NCI-H1105 (cell line): Measurements from ENCODE around the gene NUP35.

Source experiments
- DNase-seq: peaks from one replicate; lab custom pipeline; 2025; lab: John Stamatoyannopoulos, UW

The NUP35 gene

GRCh38 chr2:183124222-183124956, at the start of gene NUP35:
Gene NUP35, plus strand, starts transcription at chr2:183124443. Its CDS starts 15 bp downstream, at chr2:183124458.
- DNase-seq, result peak; percentile 90

GRCh38 chr2:183078163-183078463, 46.1 kb upstream of the NUP35 start:
- DNase-seq, result no peak

GRCh38 chr2:183078464-183079138, 45.6 kb upstream of the NUP35 start, which contains the start of gene DUSP19:
Gene DUSP19, plus strand, starts transcription at chr2:183078747. Its CDS starts 187 bp downstream, at chr2:183078934.
- peak; percentile 90 for DNase-seq

GRCh38 chr2:183079139-183079775, 45.0 kb upstream of the NUP35 start:
- no peak for DNase-seq

GRCh38 chr2:183081911-183082310, 42.3 kb upstream of the NUP35 start:
- DNase-seq, result no peak

- no peak for DNase-seq
Observed at GRCh38 chr2:183088061-183088460, 36.2 kb upstream of the NUP35 start.

- DNase-seq, result no peak
Observed at GRCh38 chr2:183089192-183089851, 34.9 kb upstream of the NUP35 start.

- DNase-seq, result no peak
Observed at GRCh38 chr2:183091318-183091953, 32.8 kb upstream of the NUP35 start.

GRCh38 chr2:183091954-183092345, 32.3 kb upstream of the NUP35 start:
- no peak for DNase-seq

- no peak for DNase-seq
Observed at GRCh38 chr2:183093857-183094657, 30.2 kb upstream of the NUP35 start.

GRCh38 chr2:183105402-183106134, 18.7 kb upstream of the NUP35 start:
- DNase-seq, result no peak

- no peak for DNase-seq
Observed at GRCh38 chr2:183112577-183112976, 11.7 kb upstream of the NUP35 start.

GRCh38 chr2:183113630-183114029, 10.6 kb upstream of the NUP35 start:
- DNase-seq, result no peak

- DNase-seq, result no peak
Observed at GRCh38 chr2:183117226-183117625, 7.0 kb upstream of the NUP35 start.

GRCh38 chr2:183123117-183123958, 905 bp upstream of the NUP35 start:
- no peak for DNase-seq

- DNase-seq, result no peak
Observed at GRCh38 chr2:183123959-183124221, 353 bp upstream of the NUP35 start.

GRCh38 chr2:183124957-183125255, 663 bp downstream of the NUP35 start:
- DNase-seq, result no peak

GRCh38 chr2:183125659-183126341, 1.6 kb downstream of the NUP35 start:
- DNase-seq, result no peak

GRCh38 chr2:183126635-183127034, 2.4 kb downstream of the NUP35 start:
- no peak for DNase-seq

GRCh38 chr2:183134016-183134415, 9.8 kb downstream of the NUP35 start:
- DNase-seq, result no peak
